A673 (cell line): ENCODE data around the gene RNF141. TPM values are rescaled to one million over a fixed set of nuclear protein-coding genes. Genes with fewer than 3 reads are reported as not detected.

Experiments
- BruUV-seq: library from RNA; stranded (reverse); fragments of 400-500 nt; replicated peaks from 2 replicates; lab custom pipeline; 2021; lab: Mats Ljungman, UMichigan
- CTCF ChIA-PET: fragments of 300-600 bp; sonication (Branson Sonifier 250); formaldehyde crosslinking; loops from one replicate; lab custom pipeline; 2022; ENCODE audit warnings: antibody characterized with exemption; lab: Charles Lee
- POLR2A ChIA-PET: fragments of 300-600 bp; sonication (Branson Sonifier 250); formaldehyde crosslinking; loops from one replicate; lab custom pipeline; 2022; ENCODE audit warnings: antibody characterized with exemption; ENCODE audit not compliant: low non-redundant PET; lab: Charles Lee
- DNase-seq: peaks from one replicate; pipeline ENCODE4 v3.0.0-alpha.2; 2015; ENCODE audit warnings: low spot score
- H3K27ac ChIP-seq: fragments of 200-600 bp; sonication (generic); 2 replicates; pipeline ENCODE4 v1.5.1; 2016; ENCODE audit warnings: mixed run types, low read depth, mild to moderate bottlenecking, mixed read lengths, antibody characterized with exemption, low read length; ENCODE audit not compliant: poor library complexity, severe bottlenecking
- H3K27me3 ChIP-seq: fragments of 200-600 bp; sonication (generic); replicated peaks from 2 replicates; pipeline ENCODE4 v1.6.1; 2017; ENCODE audit warnings: mixed run types, low read depth, mild to moderate bottlenecking, mixed read lengths, antibody characterized with exemption, low read length; ENCODE audit not compliant: insufficient read depth, poor library complexity
- H3K36me3 ChIP-seq: fragments of 200-600 bp; sonication (generic); 2 replicates; pipeline ENCODE4 v1.6.1; 2016; ENCODE audit warnings: mixed run types, mild to moderate bottlenecking, mixed read lengths, antibody characterized with exemption, low read length; ENCODE audit not compliant: insufficient read depth, poor library complexity, severe bottlenecking
- H3K4me1 ChIP-seq: fragments of 200-600 bp; sonication (generic); 2 replicates; pipeline ENCODE4 v1.6.1; 2017; ENCODE audit warnings: mixed run types, mild to moderate bottlenecking, mixed read lengths, antibody characterized with exemption, low read length; ENCODE audit not compliant: insufficient read depth, poor library complexity, severe bottlenecking
- H3K4me3 ChIP-seq: fragments of 200-600 bp; sonication (generic); 2 replicates; pipeline ENCODE4 v1.5.1; 2016; ENCODE audit warnings: low read depth, mixed run types, mild to moderate bottlenecking, mixed read lengths, low read length; ENCODE audit not compliant: poor library complexity, severe bottlenecking
- H3K9me3 ChIP-seq: fragments of 200-600 bp; sonication (generic); 2 replicates; pipeline ENCODE4 v1.6.1; 2016; ENCODE audit warnings: mixed run types, low read depth, mild to moderate bottlenecking, mixed read lengths, antibody characterized with exemption, low read length; ENCODE audit not compliant: poor library complexity, severe bottlenecking
- EZH2 ChIP-seq: fragments of 200-600 bp; sonication (generic); IDR thresholded peaks from 2 replicates; pipeline ENCODE4 v1.6.1; 2017; ENCODE audit warnings: borderline replicate concordance, low read depth, mild to moderate bottlenecking, mixed read lengths, antibody characterized with exemption, low read length; ENCODE audit not compliant: poor library complexity, severe bottlenecking
- intact Hi-C: fragments of 100-400 bp; cut with micrococcal nuclease; formaldehyde crosslinking; loops from one replicate; pipeline ENCODE4 v1.10.0; 2022; ENCODE audit not compliant: unreplicated experiment
- total RNA-seq: library from RNA; stranded (reverse); gene quantifications from 2 replicates; pipeline ENCODE4 v1.2.3, GENCODE V29; 2021
- TF ChIP-seq, protein P1 (sequence below): fragments of 300-800, 200-600 bp; sonication (generic); conservative IDR thresholded peaks from 2 replicates; pipeline ENCODE4 v1.5.1; 2017; ENCODE audit warnings: low read depth, mild to moderate bottlenecking, antibody characterized with exemption, low read length, moderate library complexity, mixed read lengths

Gene RNF141
- total RNA-seq, 1 experiment from 2014 or later: 36.4 TPM

DNA sequence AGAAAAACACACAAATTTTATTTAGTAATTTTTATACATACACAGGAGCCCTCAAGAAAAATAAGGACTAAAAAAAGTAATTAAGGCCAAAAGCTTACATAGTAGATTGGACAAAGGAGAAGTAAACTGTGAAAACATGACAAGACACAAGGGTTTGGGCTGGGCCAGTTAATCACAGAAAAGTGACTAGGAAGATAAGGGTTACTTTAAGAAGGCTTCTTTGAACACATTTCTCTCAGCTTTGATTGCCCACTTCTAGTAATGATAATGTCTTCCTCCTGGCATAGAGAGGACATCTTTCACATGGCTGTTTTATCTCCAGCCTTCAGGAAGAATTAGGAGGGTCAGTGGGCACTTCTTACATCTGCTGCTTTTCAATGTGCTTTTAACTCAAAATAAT lies 3.4 kb downstream of the RNF141 start:
- TF ChIP-seq, protein P1, sequence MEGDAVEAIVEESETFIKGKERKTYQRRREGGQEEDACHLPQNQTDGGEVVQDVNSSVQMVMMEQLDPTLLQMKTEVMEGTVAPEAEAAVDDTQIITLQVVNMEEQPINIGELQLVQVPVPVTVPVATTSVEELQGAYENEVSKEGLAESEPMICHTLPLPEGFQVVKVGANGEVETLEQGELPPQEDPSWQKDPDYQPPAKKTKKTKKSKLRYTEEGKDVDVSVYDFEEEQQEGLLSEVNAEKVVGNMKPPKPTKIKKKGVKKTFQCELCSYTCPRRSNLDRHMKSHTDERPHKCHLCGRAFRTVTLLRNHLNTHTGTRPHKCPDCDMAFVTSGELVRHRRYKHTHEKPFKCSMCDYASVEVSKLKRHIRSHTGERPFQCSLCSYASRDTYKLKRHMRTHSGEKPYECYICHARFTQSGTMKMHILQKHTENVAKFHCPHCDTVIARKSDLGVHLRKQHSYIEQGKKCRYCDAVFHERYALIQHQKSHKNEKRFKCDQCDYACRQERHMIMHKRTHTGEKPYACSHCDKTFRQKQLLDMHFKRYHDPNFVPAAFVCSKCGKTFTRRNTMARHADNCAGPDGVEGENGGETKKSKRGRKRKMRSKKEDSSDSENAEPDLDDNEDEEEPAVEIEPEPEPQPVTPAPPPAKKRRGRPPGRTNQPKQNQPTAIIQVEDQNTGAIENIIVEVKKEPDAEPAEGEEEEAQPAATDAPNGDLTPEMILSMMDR: no peak
- TF ChIP-seq EZH2: no peak
- ChIA-PET CTCF (no interaction called here), POLR2A (no interaction called here)
- BruUV-seq: no TSS peak
- Histone ChIP-seq H3K36me3 (peaks cover 18% of the 10 kb centered on the region), H3K4me3 (no peak overlapping the region), H3K27ac (peak overlapping the region; percentile 24), H3K4me1 (peaks cover 31% of the 10 kb centered on the region), H3K9me3 (no peaks in the 10 kb centered on the region), H3K27me3 (no peaks in the 10 kb centered on the region)
- intact Hi-C loops: no loop called here
- no peak for DNase-seq

DNA sequence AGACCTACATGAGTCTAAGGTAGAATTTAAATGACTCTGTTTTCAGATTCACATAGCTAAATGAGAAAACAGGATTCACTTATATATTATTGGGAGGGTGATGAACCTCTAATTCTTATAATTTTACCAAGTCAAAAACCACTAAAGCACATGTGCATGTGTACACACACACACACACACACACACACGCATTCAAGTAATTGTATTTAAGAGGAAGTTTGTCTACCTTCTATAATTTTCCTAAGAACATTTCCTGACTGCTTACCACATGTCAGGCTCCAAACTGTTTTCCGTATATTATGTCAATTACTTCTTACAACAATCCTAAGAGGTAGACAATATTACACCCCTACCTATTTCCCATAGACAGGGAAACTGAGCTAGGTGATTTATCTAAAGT lies 6.7 kb downstream of the RNF141 start:
- Histone ChIP-seq H3K27me3 (no peaks in the 10 kb centered on the region), H3K4me3 (no peak overlapping the region), H3K27ac (no peak overlapping the region), H3K36me3 (peaks cover 49% of the 10 kb centered on the region), H3K4me1 (peaks cover 29% of the 10 kb centered on the region), H3K9me3 (no peaks in the 10 kb centered on the region)
- ChIA-PET POLR2A (no interaction called here), CTCF (no interaction called here)
- intact Hi-C loops: no loop called here
- no peak for DNase-seq
- BruUV-seq: no TSS peak
- no peak for TF ChIP-seq EZH2
- TF ChIP-seq, protein P1: no peak

DNA sequence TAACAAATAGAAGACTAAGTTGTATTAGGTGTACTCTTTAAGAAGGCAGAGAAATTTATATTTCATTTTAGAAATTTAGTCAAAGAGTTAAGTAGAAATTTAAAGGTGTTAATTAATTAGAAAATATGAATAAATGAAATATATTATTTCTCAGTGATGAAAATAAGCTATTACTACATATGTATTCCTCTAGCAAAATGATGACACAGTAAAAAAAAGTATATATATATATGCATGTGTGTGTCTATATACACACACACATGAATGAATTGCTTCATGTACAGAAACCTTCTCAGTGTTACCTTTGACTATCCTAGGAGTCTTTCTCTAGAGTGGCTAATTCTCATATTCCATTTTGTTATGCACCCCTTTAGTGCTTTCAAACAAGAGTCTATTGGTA lies 7.7 kb downstream of the RNF141 start:
- POLR2A ChIA-PET: no interaction called here
- Histone ChIP-seq H3K9me3 (no peaks in the 10 kb centered on the region), H3K27me3 (no peaks in the 10 kb centered on the region), H3K27ac (no peak overlapping the region), H3K4me3 (no peak overlapping the region), H3K36me3 (peaks cover 59% of the 10 kb centered on the region), H3K4me1 (peaks cover 29% of the 10 kb centered on the region)
- BruUV-seq: no TSS peak
- CTCF ChIA-PET: no interaction called here
- DNase-seq: no peak
- TF ChIP-seq, protein P1: no peak
- TF ChIP-seq EZH2: no peak
- intact Hi-C loops: no loop called here
